Rectal smooth muscle tissue (tissue), 1 donor: Measurements from ENCODE around the gene FGF6.

Source experiments
- H3K27ac ChIP-seq: one replicate; pipeline ENCODE4 v1.7.0; 2013; ENCODE audit warnings: low read depth, low read length, inconsistent platforms
- H3K27me3 ChIP-seq: one replicate; pipeline ENCODE4 v1.7.0; 2013; ENCODE audit warnings: low read length; ENCODE audit not compliant: control insufficient read depth, insufficient read depth
- H3K36me3 ChIP-seq: one replicate; pipeline ENCODE4 v1.7.0; 2013; ENCODE audit warnings: low read length; ENCODE audit not compliant: control insufficient read depth, insufficient read depth
- H3K4me1 ChIP-seq: one replicate; pipeline ENCODE4 v1.7.0; 2013; ENCODE audit warnings: low read length; ENCODE audit not compliant: control insufficient read depth, insufficient read depth
- H3K4me3 ChIP-seq: one replicate; pipeline ENCODE4 v1.7.0; 2013; ENCODE audit warnings: low read length
- H3K9ac ChIP-seq: one replicate; pipeline ENCODE4 v1.7.0; 2013; ENCODE audit warnings: low read length

FGF6 gene

GRCh38 chr12:4441355-4442335 is 4.0 kb downstream of the FGF6 start:
- Histone ChIP-seq H3K9ac (no peak overlapping the region), H3K27ac (no peak overlapping the region), H3K4me3 (no peak overlapping the region)

GRCh38 chr12:4440187-4440941 is 5.3 kb downstream of the FGF6 start:
- H3K4me3 ChIP-seq: no peak overlapping the region
- no peaks in the 10 kb centered on the region for H3K36me3 ChIP-seq
- H3K9ac ChIP-seq: no peak overlapping the region
- no peak overlapping the region for H3K27ac ChIP-seq
- peaks cover 2% of the 10 kb centered on the region for H3K27me3 ChIP-seq
- no peaks in the 10 kb centered on the region for H3K4me1 ChIP-seq

More at GRCh38 chr12:4441355-4442335, 4.0 kb downstream of the FGF6 start:
- H3K36me3 ChIP-seq: no peaks in the 10 kb centered on the region
- peaks cover 2% of the 10 kb centered on the region for H3K27me3 ChIP-seq
- no peaks in the 10 kb centered on the region for H3K4me1 ChIP-seq

- Histone ChIP-seq H3K27me3 (peaks cover 2% of the 10 kb centered on the region), H3K4me3 (no peak overlapping the region), H3K36me3 (no peaks in the 10 kb centered on the region), H3K9ac (no peak overlapping the region), H3K27ac (no peak overlapping the region), H3K4me1 (no peaks in the 10 kb centered on the region)
Observed at GRCh38 chr12:4439736-4440135, 5.9 kb downstream of the FGF6 start.

GRCh38 chr12:4438834-4439596 is 6.6 kb downstream of the FGF6 start:
- Histone ChIP-seq H3K27ac (no peak overlapping the region), H3K36me3 (no peaks in the 10 kb centered on the region), H3K27me3 (peaks cover 2% of the 10 kb centered on the region), H3K9ac (no peak overlapping the region), H3K4me3 (no peak overlapping the region), H3K4me1 (no peaks in the 10 kb centered on the region)

GRCh38 chr12:4435537-4435936 is 10.1 kb downstream of the FGF6 start:
- no peaks in the 10 kb centered on the region for H3K27me3 ChIP-seq
- no peaks in the 10 kb centered on the region for H3K4me1 ChIP-seq
- no peak overlapping the region for H3K9ac ChIP-seq
- H3K36me3 ChIP-seq: no peaks in the 10 kb centered on the region
- H3K4me3 ChIP-seq: no peak overlapping the region
- no peak overlapping the region for H3K27ac ChIP-seq

- no peaks in the 10 kb centered on the region for H3K4me1 ChIP-seq
- no peak overlapping the region for H3K27ac ChIP-seq
- H3K27me3 ChIP-seq: no peaks in the 10 kb centered on the region
- H3K9ac ChIP-seq: no peak overlapping the region
- H3K36me3 ChIP-seq: no peaks in the 10 kb centered on the region
- no peak overlapping the region for H3K4me3 ChIP-seq
Observed at GRCh38 chr12:4434706-4435425, 10.7 kb downstream of the FGF6 start.

- Histone ChIP-seq H3K9ac (no peak overlapping the region), H3K36me3 (no peaks in the 10 kb centered on the region), H3K27me3 (no peaks in the 10 kb centered on the region), H3K4me3 (no peak overlapping the region), H3K27ac (no peak overlapping the region), H3K4me1 (no peaks in the 10 kb centered on the region)
Observed at GRCh38 chr12:4434301-4434700, 11.3 kb downstream of the FGF6 start.

- Histone ChIP-seq H3K27me3 (no peaks in the 10 kb centered on the region), H3K9ac (no peak overlapping the region), H3K27ac (no peak overlapping the region), H3K4me1 (no peaks in the 10 kb centered on the region), H3K4me3 (no peak overlapping the region), H3K36me3 (no peaks in the 10 kb centered on the region)
Observed at GRCh38 chr12:4433745-4434058, 11.9 kb downstream of the FGF6 start.

- no peak overlapping the region for H3K27ac ChIP-seq
- no peaks in the 10 kb centered on the region for H3K36me3 ChIP-seq
- H3K4me1 ChIP-seq: no peaks in the 10 kb centered on the region
- H3K27me3 ChIP-seq: no peaks in the 10 kb centered on the region
- no peak overlapping the region for H3K9ac ChIP-seq
- H3K4me3 ChIP-seq: no peak overlapping the region
Observed at GRCh38 chr12:4432878-4433744, 12.5 kb downstream of the FGF6 start.

- Histone ChIP-seq H3K27ac (no peak overlapping the region), H3K9ac (no peak overlapping the region), H3K4me1 (no peaks in the 10 kb centered on the region), H3K4me3 (no peak overlapping the region), H3K36me3 (no peaks in the 10 kb centered on the region), H3K27me3 (no peaks in the 10 kb centered on the region)
Observed at GRCh38 chr12:4431866-4432265, 13.7 kb downstream of the FGF6 start.

- Histone ChIP-seq H3K9ac (no peak overlapping the region), H3K4me3 (no peak overlapping the region), H3K27me3 (no peaks in the 10 kb centered on the region)
Observed at GRCh38 chr12:4431436-4431835, 14.2 kb downstream of the FGF6 start.

More at GRCh38 chr12:4431436-4431835, 14.2 kb downstream of the FGF6 start:
- no peaks in the 10 kb centered on the region for H3K4me1 ChIP-seq
- no peaks in the 10 kb centered on the region for H3K36me3 ChIP-seq
- no peak overlapping the region for H3K27ac ChIP-seq
